ENCODE data around the gene ZNF471.
A peak's percentile ranks its signal among the peaks of the same experiment; 100 is the strongest.

Gene ZNF471

DNA sequence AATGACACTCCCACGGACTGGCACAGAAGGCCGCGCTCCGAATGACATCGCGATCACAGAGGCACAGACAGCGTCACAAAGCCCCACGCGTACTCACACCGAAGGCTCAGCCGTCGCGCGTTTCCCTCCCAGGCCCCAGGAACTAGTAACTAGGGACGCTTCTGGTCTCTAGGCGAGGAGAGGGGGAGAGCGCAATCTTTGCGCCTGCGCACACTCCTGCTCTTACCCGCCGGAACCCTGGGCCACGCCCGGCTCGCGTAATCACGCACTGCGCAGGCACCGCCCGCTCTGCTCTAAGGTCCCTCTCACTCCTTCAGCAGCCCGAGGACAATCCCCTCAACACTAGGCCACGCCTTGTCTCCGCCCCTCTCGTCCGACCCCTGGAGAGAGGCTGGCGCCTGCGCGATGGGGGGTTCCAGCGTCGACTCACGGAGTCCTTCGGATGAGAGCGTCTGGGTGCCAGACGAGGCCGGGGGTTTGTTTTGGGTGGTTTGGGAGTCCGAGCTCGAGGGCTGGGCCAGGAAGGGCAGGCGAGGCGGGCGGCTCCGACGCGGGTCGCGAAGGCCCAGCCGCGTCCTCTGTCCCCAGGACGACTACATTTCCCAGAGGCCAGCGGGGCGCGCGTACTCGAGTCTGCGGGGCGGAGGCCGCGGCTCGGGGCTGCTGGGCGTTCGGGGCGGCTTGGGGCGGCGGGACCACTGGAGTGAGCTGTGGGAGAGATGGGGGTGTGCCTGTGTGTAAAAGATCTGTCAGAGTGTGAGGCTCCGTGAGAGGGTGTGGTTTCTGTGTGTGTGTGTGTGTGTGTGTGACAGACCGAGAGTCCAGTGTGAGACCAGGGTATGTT lies at the start of gene ZNF471:
Gene ZNF471 (plus strand): TSS at position 410 of the 844 bp plus-strand sequence. CDS start 3,717 bp downstream, outside the sequence.
- DNase-seq = peak; percentile 70

DNA sequence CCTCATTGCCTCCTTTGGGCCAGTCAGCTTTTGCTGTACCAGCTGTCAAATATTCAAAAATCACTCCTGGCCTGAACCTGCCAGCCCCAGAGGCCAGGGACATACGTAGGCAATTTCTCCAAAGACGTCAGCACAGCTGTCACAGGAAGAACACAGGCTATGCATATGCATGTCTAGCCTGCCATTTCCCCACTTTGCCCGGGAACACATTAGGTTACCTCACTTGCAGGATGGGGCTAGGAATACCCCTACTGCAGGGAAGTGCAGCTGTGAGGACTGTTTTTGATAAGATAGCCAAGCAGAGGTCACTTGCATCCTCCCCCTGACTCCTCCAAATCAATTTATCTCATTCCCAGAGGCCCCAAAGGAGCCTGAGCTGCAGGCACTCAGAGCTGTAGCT lies 33.3 kb upstream of the ZNF471 start:
- DNase-seq = no peak

DNA sequence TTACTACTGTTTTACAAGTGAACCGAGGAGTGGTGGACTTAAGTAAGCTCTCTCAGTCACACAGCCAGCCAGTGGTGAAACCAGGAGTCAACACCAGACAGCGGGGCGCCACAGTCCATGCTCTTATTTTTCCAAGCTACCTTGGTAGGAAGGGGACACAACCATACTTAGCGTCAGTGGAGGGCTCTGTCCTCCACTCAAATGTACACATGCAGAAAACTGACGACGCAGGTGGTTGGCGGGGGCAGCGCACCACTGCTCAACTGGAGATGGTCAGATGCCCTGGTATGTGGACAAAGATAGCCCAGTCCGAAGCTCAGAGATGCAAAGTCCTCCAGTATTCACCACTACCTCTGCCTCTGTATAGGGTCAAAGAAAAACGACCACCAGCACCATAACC lies 31.6 kb upstream of the ZNF471 start:
- no peak for DNase-seq

DNA sequence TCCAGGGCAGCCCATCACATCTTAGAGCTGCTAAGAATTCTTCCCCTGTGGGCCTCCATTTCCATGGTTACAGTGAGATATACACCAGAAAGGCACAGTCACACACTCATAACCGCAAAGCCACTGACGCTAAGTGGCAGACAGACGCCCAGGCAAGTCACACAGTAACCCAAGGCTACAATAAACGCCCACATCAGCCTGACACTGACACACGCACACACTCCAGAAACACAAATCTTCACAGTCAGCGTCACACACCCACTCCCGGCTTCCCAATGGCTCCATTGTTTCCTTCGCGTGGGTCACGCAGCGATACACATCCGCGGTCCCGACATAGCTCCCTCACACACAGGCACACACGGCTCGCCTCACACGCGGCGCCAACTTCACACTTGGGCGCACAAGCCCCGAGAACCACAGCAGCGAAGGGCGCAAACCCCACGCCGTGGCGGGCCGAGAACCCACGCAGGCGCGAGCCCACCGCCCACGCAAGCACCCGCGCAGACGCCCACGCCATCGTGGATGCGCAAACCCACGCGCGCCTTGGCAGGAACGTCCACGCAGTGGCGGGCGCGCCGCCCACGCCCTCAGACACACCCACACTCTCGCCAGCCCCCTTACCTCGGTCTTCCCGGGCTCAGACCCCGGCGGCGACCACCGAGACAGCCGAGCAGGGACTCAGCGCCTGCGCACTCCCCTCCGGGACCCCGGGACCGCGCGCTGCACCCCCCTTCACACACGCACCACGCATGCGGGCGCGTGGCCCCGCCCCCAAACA lies 30.8 kb upstream of the ZNF471 start, which contains the start of gene ZNF667:
Gene ZNF667 (minus strand): TSS at position 695 of the 778 bp plus-strand sequence. CDS start 14,975 bp downstream, outside the sequence.
- DNase-seq = no peak

DNA sequence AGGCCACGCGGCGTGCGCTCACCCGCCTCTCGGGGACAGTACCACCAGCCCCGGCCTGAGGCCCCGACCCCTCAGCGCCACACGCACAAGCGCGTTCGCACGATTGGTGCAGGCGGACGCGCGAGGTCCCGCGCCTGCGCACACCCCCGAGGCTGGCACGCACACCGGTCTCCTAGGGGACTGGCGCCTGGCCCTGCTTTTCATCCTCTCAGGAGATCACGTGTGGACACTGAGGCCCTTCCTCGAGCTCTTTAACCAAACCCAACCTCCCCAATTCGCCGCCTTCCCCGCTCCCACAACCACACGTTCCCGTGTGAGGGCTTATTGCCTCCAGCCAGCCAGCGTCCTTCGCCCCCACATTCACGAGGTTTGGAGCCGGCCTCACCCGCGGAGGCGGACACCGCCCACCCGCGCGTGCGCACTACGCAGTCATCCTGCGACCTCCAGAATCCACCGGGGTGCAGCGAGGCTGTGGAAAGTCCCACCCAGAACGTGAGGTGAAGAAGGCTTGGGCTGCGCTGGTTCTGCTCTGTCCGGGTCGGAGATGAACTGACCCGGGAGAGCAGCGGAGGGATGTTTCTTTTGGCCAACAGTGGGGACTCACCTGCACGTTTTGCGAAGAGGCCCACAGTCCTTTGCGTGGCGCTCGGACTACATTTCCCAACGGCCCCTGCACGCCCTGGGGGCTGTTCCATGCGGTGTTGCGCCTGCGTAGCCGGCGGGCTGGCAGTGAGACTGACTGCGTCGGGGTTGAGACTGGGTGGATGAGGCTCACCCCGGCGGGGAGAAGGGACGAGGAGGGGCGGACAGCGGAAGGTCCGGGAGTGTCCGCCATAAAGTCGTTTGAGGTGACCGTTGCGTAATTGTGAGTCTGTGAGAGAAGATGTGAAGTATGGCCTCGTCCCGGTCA lies 30.0 kb upstream of the ZNF471 start:
- peak; percentile 41 for DNase-seq

DNA sequence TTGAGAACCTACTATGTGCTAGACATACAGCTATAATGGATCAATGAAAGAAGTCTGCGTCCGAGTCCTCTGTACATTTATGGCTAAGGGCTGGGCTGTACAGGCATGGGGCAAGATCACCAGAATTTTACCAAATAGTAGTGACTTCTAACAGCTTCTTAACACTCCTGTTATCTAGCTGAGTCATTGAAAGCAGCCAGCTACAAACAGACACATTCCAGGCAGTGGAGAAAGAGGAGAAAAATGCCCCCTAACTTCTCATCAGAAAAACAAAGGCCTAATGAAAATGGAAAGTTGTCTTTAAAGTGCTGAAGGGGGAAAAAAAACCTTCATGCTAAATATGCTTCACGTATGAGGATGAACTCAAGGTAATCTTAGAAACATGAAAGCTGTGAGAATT lies 16.3 kb upstream of the ZNF471 start:
- DNase-seq = no peak

DNA sequence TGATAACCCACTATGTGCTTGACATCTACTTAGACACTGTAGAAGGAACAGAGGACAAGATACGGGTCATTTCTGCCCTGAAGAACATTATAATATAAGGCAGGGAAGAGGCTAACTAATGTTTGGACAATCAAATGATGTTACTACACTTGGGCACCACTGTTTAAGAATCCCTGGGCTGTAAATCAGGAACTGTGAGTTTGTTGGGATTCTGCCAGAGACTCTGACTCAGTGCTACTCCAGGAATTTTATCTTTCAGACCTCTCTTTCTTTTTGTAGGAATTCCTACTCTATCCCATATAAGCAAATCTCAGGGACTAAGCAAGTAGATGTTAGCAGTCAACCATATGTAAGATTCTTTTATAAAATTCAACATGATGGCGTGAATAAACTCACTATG lies 3.1 kb upstream of the ZNF471 start:
- DNase-seq = no peak

DNA sequence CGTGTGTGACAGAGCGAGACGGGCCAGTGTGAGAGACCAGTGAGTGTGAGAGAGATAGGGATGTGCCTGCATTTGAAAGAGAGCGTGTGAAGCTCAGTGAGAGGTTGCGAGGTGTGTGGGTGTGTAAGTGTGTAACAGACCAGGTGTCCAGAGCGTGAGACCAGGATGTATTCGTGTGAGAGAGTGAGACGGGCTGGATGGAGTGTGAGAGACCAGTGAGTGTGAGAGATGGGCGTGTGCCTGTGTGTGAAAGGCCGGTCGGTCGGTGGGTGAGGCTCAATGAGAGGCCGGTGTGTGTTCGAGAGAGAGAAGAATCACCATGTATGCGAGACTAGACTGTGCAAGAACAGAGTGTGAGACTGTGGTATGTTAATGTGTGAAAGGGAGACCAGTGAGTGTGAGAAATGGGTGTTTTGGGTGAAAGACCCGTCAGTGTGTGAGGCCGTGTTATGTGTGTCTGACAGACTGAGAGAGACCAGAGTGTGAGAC lies 679 bp downstream of the ZNF471 start:
- no peak for DNase-seq

DNA sequence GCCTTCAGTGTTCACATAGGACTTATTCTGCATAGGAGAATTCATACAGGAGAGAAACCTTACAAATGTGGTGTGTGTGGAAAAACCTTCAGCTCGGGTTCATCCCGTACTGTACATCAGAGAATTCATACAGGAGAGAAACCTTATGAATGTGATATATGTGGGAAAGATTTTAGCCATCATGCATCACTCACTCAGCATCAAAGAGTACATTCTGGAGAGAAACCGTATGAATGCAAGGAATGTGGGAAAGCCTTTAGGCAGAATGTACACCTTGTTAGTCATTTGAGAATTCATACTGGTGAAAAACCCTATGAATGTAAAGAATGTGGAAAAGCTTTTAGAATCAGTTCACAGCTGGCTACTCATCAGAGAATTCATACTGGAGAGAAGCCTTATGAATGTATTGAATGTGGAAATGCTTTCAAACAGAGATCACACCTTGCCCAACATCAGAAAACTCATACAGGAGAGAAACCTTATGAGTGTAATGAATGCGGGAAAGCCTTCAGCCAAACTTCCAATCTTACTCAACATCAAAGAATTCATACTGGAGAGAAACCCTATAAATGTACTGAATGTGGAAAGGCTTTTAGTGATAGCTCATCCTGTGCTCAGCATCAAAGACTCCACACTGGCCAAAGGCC lies 17.7 kb downstream of the ZNF471 start:
- DNase-seq = no peak

DNA sequence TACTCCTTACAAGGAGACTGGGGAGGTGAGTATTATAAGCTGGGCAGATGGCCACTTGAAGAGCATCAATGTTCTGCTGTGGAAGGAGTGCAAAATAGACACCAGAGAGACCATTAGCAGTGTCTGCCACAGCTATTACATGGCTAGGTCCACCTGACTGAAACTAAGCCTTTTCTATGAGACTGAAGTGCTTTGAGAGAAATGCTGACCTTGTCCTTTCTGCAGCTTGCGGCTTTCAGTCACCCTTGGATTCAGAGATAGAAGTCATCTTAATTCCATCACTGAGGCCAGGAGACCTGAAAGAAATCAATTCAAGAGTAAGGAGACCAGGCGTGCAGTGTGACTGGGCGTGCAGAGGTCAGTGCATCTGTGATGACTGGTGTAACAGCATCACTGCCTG lies 29.8 kb downstream of the ZNF471 start:
- no peak for DNase-seq

DNA sequence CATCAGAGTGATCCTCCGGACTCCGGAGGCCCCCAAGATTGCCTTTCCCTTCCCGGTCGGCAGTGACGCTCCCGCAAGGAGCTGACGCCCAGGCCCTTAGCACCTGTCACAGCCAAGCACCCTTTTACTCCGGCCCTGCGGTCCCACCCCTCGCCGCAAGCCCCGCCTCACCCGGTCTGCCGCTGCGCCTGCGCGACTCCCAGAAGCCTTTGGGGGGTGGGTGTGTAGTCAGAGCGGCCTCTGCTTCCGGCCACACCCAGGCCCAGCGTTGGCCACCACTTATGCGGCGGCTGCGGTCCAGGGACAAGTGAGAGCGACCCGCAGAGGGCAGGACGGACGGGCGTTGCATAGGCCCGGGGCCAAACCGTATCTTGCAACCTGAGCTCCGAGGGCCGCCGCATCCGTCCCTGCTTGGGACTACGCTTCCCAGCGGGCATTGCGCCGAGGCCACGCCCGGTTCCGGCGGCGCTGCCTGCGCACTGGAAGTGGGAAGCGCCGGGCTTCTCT lies 30.7 kb downstream of the ZNF471 start:
- peak; percentile 90 for DNase-seq

DNA sequence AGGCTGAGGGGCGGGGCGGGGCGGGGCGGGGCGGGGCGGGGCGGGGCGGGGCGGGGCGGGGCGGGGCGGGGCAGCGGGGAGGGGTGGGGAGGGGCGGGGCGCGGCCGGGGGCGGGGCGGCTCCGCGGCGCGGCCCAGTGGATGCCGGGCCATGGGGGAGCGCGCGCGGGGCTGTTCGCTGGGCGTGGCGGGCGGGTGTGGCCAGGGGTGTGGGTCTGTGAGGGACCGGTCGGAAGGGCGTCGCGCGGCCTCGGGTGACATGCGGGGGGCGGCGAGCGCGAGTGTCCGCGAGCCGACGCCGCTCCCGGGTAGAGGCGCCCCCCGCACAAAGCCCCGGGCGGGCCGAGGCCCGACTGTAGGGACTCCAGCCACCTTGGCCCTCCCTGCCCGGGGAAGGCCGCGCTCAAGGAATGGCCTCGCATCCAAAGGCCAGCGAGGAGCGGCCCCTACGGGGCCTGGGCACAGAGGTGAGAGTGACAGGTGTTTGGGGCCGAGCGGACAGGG lies 31.2 kb downstream of the ZNF471 start, which contains the start of gene ZFP28:
Gene ZFP28 (plus strand): TSS at position 188 of the 503 bp plus-strand sequence. CDS start 71 bp downstream, at position 259.
- peak; percentile 64 for DNase-seq

DNA sequence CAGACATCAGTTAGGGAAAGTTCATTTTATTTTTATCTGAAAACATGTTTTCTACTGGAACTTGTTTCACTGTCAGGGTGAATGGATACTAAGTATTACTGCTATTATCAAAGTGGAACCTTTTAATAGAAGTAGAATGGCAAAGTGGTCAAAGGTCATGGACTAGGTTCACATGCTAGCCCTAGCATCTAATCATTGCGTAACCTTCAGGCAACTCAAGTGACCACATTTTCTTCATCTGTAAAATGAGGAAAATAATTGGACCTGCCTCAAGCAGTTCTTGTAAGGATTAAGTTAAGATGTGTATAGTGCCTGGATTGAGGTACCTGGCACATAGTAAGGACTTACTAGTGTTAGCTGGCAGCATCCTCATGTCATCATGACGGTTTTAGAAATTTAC lies 36.1 kb downstream of the ZNF471 start:
- DNase-seq = no peak

DNA sequence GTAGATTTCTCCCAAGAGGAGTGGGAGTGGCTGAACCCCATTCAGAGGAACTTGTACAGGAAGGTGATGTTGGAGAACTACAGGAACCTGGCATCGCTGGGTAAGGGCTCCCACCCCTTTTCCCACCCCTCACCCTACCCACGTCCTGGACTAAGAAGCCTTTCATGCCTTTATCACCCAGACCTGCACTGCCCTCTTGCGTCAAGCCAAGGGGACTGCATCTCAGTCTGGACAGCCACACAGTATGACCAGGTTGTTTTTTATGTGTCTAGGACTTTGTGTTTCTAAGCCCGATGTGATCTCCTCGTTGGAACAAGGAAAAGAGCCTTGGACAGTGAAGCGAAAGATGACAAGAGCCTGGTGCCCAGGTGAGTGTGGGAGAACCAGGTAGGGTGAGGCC lies 39.9 kb downstream of the ZNF471 start:
- no peak for DNase-seq

DNA sequence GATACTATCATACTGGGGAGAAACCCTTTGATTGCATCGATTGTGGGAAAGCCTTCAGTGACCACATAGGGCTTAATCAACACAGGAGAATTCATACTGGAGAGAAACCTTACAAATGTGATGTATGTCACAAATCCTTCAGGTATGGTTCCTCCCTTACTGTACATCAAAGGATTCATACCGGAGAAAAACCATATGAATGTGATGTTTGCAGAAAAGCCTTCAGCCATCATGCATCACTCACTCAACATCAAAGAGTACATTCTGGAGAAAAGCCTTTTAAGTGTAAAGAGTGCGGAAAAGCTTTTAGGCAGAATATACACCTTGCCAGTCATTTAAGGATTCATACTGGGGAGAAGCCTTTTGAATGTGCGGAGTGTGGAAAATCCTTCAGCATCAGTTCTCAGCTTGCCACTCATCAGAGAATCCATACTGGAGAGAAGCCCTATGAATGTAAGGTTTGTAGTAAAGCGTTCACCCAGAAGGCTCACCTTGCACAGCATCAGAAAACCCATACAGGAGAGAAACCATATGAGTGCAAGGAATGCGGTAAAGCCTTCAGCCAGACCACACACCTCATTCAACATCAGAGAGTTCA lies 46.7 kb downstream of the ZNF471 start:
- no peak for DNase-seq

DNA sequence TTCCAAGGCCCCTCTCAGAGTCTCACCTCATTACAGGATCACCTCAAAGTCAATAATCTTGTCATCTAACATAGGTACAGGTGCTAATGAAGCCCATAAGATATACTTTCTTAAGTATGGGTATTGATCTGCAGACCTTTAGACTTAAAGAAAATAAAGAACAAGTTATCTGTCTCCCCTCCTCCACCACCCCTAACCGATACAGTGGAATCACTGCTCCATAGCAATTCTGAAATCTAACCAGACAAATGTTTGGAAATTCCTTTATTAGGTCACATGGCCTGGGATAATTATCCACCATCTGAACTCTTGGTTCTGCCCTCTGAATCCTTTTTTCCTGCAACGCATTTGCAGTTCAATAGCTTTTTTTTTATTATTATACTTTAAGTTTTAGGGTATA lies 55.1 kb downstream of the ZNF471 start:
- DNase-seq = no peak

DNA sequence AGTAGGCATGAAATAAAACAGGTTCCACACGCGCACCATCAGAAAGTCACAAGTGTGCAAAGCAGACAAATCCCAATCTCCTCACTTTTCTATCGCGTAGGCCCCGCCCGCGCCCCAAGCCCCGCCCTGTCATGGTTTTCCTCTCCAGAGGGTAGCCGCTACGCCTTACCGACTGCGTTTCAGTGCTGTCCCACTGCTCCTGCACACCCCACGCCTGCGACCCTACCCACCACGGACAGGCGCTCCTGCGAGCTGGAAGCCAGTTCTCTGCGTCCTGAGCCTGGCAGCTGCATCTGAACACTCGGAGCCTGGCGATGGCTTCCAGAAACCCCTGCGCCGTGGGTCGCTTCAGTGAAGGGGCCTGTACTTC lies 59.2 kb downstream of the ZNF471 start:
- DNase-seq = no peak

DNA sequence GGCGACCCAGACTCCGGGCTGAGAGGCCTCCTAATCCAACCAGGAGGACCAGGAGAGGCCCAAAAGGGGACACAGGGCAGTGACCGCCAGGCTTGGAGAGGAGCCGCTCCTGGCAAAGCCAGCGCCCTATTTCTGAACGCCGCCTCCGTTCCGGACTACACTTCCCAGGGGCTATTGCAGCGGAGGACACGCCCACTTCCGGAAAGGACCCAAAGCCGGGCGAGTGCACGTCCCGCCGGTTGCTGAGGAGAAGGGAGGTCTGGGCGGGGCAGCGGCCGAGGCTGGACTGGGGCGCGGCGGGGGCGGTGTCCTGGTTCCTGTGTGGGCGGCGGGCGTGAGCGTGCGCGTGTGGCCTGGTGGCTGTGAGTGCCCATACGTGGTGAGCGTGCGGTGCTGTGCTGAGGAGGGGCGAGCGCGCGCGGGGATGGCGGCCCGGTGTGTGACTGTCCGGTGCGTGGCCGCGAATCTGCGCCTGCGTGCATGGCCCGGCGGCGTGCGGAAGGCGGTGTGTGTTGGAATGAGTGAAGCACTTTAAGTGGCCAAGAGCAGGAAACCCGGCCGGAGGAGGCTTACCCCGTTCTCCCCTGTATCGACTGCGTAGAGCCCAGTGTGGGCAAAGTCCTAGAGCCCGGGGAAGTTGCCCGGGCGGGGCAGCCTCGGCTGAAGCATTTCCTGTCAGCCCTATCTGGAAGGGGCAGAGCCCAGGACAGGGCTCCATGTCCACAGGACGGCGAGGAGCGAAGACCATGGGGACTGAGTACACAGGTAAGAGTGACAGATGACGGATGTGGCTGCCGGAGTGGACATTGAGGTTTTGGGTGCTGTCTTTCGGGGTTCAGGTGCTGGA lies 59.8 kb downstream of the ZNF471 start, which contains the start of gene ZNF470:
Gene ZNF470 (plus strand): TSS at position 195 of the 847 bp plus-strand sequence. CDS start 2,844 bp downstream, outside the sequence.
- DNase-seq = peak; percentile 90

DNA sequence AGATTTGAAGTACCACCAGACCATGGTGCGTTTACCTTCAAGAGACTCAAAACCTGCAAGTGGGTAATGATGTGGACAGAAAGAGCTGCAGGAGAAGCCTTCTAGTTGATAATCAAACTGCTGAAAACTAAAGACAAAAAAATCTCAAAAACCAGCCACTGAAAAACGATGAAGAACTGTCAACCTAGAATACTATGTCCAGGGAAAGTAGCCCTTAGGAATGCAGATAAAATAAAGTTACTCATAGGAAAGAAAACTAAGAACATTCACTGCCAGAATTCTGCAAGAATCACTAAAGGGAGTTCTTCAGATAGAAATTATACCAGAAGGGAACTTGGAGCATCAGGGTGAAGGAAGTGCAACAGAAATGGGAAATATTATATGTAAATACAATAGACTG lies 64.9 kb downstream of the ZNF471 start:
- no peak for DNase-seq

DNA sequence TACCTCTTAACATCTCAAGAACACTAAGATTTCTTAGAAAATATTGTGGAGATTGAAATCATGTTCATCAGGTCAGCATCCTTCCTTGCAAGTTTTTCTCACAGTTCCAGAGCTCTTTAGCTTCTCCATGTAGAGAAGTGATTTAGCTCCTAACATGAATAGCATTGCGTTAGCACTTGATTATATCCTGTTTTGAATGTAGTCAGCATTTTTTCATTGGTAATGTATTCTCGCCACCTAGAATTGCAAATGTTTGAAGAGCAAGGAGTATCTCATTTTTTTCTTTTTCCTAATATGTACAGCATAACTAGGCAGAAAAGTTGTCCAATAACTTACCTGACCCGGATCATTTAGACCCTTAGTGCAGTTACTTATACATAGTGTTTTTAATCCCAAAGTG lies 66.3 kb downstream of the ZNF471 start:
- no peak for DNase-seq

Data from activated CD4-positive, CD25-positive, alpha-beta regulatory T cell treated with anti-CD3 and anti-CD28 coated beads, Interleukin-2, amount 50 U/mL, for 72 hours (primary cell).